ENCODE results near the gene CPNE9.

DNA sequence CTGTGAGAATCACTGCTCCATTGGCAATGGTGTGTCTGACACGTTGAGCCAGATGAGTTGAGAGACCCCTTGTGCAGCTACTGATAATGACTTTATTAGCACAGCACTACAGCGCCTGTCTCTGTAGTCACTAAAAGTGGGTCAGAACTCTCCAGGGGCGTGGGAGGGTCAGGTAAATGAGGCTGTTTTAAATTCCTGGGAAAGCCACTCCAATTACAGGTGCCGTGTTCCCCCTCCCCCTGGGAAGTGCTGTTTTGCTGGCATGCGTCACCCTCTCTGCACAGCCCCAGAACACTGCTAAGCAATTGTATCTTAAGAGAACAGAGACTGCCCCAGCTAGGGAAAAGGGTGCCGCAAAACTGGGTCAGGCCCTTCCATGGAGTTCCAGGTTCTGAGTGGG is 21.5 kb upstream of the CPNE9 start:
- TF ChIP-seq RAD21 (conservative IDR thresholded peaks at IDR 0.05 in 1 of 2, IDR thresholded peaks at IDR 0.05 in 1 of 2) (no peak), RFX5 (IDR thresholded peaks at IDR 0.05) (no peak), MYC (IDR thresholded peaks at IDR 0.05; ENCODE audit: borderline replicate concordance, low read length) (no peak), MAFK (IDR thresholded peaks at IDR 0.05; ENCODE audit: partially characterized antibody) (no peak), ZC3H11A (IDR thresholded peaks at IDR 0.05) (no peak), FOSL2 (IDR thresholded peaks at IDR 0.05) (no peak), FOSL2 (CRISPR knock-in tag; IDR thresholded peaks at IDR 0.05) (no peak), EP300 (IDR thresholded peaks at IDR 0.05) (no peak), KDM5A (IDR thresholded peaks at IDR 0.05) (no peak), ZFP36 (IDR thresholded peaks at IDR 0.05; ENCODE audit: borderline replicate concordance, partially characterized antibody) (no peak), SREBF2 (IDR thresholded peaks at IDR 0.05) (no peak), POLR2A (IDR thresholded peaks at IDR 0.05; ENCODE audit: low read length) (no peak)
- TF ChIP-seq, protein P1, sequence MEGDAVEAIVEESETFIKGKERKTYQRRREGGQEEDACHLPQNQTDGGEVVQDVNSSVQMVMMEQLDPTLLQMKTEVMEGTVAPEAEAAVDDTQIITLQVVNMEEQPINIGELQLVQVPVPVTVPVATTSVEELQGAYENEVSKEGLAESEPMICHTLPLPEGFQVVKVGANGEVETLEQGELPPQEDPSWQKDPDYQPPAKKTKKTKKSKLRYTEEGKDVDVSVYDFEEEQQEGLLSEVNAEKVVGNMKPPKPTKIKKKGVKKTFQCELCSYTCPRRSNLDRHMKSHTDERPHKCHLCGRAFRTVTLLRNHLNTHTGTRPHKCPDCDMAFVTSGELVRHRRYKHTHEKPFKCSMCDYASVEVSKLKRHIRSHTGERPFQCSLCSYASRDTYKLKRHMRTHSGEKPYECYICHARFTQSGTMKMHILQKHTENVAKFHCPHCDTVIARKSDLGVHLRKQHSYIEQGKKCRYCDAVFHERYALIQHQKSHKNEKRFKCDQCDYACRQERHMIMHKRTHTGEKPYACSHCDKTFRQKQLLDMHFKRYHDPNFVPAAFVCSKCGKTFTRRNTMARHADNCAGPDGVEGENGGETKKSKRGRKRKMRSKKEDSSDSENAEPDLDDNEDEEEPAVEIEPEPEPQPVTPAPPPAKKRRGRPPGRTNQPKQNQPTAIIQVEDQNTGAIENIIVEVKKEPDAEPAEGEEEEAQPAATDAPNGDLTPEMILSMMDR (IDR thresholded peaks at IDR 0.05), result no peak
- TF ChIP-seq, protein P2, sequence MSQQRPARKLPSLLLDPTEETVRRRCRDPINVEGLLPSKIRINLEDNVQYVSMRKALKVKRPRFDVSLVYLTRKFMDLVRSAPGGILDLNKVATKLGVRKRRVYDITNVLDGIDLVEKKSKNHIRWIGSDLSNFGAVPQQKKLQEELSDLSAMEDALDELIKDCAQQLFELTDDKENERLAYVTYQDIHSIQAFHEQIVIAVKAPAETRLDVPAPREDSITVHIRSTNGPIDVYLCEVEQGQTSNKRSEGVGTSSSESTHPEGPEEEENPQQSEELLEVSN (IDR thresholded peaks at IDR 0.05; ENCODE audit: borderline replicate concordance, low read depth), result no peak
